HG03103 (cell line): ENCODE data around the gene LMAN2.
A peak's percentile ranks its signal among the peaks of the same experiment; 100 is the strongest.
"Not testable (repeated sequence)": the region's sequence is repeated elsewhere in the genome, so short reads cannot be mapped to it uniquely, and the experiment has no call there.

Experiments
- ATAC-seq: cut with Tn5 transposase; IDR thresholded peaks from one replicate; pipeline ENCODE4 v1.9.1; 2021; ENCODE audit warnings: low read depth; ENCODE audit not compliant: unreplicated experiment

LMAN2 gene

DNA sequence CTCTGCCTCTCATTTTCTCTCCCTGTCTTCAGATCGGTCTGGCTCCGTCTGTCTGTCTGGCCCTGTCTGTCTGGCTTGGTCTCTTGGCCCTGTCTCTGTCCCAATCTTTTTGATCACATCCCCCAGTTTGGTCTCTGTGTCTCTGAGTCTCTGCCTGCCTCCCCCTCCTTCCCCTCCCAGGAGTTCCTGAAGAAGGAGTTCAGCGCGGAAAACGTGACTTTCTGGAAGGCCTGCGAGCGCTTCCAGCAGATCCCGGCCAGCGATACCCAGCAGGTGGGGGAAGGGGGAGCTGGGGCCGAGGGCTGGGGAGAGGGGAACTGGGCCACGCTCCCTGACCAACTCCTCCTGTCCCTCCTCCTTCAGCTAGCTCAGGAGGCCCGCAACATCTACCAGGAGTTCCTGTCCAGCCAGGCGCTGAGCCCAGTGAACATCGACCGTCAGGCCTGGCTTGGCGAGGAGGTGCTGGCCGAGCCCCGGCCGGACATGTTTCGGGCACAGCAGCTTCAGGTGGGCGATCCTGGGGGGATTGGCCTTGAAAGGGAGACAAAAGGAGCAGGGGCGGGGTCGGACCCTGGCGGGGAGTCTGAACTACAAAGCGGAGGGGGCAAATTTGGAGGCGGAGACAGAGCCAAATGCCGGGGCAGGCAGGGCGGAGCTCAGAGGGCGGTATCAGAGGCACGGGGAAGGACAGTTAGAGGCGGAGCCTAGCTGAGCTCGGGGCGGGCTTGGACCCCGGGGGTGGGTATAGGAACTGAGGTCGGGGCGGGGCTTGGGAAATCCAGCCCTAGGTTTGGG, 15.3 kb upstream of the LMAN2 start:
- no peak for ATAC-seq

DNA sequence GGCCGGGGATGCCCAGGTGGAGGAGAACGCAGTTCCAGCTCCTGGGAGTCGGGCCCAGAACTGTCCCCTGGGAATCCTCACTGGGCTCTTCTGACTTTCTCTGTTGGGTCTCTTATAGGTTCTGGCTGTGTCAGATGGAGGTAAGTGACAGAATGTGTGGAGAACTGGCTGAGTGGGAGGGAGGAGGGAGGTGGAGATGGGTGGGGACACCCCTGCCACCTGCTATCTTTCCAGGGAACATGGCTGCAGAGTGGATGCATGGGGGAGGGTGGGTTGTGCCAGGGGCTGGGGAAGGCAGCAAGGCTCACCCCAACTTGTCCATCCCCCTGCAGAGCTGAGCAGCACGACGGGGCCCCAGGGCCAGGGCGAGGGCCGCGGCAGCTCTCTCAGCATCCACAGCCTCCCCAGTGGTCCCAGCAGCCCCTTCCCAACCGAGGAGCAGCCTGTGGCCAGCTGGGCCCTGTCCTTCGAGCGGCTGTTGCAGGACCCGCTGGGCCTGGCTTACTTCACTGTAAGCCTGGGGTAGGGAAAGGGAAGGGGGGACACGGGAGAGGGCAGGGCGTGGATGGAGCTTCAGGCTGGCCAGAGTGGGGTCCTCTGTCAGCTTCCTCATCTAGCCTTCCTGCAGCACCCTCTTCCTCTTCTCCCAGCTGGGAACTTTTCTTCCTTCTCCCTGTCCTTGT, 14.5 kb upstream of the LMAN2 start:
- ATAC-seq = no peak

DNA sequence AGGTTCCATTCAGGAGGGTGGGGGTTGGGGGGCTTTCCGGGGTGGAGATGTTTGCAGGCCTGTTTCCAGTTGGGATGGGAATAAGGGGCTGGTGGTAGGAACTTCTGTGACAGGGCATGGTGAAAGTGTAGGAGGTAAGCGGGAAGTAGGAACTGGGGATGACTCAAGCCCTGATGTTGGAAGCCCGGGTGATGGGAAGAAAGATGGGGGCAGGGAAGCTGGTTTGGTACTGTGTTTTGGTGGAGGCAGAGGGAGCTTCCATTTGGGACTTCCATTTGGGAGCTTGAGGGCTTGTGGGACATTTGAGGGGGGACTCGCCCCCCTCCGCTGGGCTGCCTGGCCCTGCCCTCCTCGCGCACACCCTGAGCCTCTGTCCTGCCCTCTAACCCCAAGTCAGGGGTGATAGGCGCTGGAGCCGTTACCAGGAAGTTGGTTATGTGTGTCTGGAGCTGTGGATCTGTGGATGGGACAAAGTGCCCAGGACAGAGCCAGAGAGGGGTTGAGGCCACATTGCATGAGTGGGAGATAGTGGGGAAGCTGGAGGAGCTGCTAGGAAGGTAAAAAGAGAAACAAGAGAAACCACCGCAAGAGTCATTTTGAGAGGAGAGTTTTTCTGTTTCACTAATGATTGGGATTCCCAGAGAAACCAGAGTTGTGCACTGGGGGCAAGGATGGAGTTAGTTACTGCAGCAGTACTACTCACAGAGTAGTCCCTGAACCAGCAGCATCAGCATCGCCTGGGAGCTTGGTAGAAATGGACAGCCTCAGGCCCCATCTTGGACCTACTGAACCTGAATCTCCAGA, 12.9 kb upstream of the LMAN2 start:
- no peak for ATAC-seq

DNA sequence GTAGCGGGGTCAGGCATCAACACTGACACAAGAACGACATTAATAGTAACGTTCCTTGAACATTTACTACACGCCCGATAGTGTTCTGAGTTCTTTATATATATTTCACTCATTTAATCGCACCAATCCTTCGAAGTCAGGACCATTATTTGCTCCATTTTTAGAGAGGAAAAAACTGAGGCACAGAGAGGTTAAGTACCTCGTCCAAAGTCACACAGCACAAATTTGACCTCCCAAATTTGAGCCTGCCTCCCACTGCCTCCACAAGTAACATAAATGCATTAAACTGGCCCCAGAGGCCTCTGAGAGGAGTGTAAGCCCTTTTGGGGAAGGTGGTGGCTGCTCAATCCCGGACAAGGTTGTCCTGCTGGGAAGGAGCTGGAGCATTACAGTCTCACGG, 12.1 kb upstream of the LMAN2 start:
- ATAC-seq = no peak

DNA sequence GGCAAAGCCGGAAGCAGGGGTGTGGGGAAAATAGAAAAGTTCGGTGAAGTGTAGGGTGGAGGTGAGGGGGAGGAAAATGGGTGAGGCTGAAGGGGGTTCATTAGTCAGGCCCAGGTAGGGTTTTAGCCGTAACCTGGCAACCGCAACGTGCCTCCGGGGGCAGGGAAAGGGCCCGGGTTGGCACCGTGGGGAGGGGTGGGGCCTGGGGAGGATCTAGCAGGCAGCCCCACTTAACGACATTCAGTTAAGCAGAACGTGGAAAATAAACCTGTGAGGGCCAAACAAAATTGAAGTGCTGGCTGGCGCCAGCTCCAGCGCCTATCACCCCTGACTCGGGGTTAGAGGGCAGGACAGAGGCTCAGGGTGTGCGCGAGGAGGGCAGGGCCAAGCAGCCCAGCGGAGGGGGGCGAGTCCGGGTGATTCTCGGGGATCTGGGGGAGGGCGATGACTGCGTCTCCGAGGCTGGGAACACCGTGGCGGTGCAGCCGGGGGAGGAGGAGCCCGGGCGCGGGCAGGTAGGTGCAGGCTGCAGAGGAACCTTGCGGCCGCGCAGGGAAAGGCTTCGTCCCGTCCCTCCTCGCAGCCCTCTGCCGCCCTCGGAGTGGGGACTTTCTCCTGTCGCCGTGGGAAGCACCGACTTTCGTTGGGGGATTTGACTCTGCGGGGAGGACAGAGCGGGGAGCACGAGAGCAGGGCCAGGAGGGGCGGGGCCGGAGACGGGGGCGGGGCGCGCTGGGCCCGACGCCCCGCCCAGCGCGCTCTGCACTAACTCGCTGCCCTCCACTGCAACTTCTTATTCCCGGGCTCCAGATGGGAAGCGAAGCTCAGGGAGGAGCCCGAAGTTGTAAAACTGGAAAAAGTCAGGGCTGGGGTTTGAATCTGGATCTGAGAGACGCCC, 11.4 kb upstream of the LMAN2 start:
- ATAC-seq = no peak

DNA sequence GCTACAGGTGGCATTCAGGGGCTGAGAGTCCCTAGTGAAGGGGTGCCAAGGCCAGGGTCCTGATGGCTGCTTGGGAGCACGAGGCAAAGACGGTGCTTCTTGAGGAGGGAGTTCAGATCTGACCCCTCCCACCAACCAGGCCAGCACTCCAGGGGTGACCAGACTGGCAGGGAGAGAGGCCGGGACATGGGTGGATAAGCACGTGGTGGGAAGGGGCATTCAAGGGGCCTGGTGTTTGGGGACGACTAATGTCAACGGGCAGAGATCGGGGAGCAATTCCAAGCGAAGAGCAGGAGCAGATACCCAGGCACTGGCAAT, 10.8 kb upstream of the LMAN2 start:
- no peak for ATAC-seq

DNA sequence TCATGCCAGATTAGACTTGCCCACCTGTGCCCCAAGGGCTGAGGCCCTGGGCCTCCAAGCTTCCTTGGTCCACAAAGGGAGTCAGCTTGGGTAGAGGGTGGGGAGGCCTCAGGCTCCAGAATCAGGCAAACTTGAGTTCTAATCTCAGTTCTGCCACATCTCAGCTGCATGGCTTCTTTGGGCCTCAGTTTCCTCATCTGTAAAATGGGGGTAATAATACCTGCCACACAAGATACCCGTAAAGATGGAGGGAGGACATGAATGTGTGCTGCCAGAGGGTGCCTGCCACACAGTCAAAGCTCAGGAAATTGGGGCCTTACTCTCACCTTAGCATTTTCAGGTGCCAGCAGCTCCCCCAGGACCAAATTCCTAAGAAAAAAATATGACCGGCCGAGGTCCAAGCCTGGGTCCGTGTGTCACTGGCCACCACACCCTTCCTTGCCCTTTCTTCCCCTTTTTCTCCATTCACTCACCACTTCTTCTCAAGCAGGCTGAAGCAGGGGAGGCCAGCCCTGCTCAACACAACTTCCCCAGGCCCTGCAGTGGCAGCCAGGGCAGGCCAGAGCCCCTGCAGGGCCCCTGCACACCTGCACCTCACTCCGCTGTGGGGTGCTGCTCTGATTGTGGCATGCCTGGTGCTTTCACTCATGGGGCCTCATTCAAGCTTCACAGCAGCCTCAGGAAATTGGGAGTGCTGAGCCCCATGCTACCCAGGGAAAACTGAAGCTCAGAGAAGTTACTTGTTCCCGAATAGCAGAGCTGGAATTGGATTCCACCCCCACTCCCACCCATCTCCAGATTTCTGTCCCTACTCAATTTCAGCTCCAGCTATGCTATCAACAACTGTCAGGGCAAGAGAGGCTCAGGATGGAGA, 10.2 kb upstream of the LMAN2 start:
- ATAC-seq = no peak

DNA sequence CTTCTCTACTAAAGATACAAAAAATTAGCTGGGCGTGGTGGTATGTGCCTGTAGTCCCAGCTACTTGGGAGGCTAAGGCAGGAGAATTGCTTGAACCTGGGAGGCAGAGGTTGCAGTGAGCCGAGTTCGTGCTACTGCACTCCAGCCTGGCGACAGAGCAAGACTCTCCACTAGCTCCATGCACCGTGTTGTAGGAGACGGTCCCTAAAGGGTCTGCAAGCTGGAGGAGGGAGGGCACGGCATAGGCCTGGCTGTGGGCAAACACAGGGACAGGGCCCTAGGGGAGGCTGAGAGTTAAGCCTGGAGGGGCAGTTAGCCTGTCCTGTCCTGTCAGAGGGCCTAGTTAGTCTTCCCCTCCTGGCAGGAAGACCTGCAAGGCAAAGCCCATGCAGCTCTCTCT, 9.3 kb upstream of the LMAN2 start:
- not testable (repeated sequence) for ATAC-seq

DNA sequence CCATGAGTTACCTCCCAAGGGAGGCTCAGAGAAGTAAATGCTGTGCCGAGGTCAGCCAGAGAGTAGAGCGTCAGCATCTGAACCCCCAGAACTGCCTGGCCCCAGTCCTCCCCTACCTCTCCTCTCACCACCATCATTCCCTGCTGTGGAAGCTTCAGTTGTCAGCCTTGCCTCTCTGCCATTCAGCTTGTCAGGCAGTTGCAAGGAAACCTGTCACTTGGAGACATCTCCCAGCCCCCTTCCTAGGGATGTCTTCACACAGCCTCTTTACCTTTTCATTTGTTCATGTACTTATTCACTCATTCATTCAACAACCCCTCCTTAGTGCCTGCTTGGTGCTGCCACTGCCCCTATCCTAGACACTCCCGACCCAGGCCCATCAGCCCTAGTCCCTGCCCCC, 8.4 kb upstream of the LMAN2 start:
- no peak for ATAC-seq

DNA sequence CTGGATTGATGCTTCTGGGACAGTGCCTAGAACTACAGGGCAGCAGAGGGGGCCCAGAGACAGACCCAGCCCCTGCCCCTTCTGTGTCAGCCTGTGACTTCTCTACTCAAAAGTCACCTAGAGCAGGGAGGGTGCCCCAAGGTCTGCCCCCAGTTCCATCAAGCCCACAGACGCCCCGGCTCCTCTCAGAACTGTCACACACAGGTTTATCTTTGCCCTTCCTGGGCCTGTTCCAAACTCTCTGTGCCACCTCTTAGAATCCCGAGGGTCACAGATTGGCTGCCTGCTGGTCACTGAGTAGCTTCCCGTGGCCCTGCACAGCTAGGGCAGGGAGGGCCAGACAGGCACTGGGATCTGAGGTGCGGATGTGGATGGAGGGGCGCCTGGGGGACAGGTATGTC, 8.0 kb upstream of the LMAN2 start:
- no peak for ATAC-seq

DNA sequence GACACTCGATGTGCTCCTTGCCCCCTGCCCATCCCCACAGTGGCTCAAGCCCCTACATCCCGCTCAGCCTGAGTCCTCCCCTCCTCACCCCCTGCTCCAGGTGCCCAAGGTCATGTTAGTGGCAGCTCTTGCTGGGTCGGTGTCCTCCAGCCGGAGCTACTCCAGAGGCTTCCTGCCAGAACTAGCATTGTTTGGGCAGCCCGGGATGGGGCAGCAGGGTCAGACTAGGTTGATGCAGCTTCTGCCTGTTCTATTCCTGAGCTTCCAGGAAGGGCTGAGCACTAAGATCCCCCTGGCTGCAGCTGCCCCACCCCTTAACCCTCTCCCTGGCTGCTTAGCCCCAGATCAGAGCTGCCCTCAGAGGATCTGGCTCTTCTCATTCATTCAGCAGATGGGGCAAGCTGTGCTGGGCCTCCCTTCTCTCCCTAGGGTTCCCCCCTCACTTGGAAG, 6.9 kb upstream of the LMAN2 start:
- ATAC-seq = no peak

DNA sequence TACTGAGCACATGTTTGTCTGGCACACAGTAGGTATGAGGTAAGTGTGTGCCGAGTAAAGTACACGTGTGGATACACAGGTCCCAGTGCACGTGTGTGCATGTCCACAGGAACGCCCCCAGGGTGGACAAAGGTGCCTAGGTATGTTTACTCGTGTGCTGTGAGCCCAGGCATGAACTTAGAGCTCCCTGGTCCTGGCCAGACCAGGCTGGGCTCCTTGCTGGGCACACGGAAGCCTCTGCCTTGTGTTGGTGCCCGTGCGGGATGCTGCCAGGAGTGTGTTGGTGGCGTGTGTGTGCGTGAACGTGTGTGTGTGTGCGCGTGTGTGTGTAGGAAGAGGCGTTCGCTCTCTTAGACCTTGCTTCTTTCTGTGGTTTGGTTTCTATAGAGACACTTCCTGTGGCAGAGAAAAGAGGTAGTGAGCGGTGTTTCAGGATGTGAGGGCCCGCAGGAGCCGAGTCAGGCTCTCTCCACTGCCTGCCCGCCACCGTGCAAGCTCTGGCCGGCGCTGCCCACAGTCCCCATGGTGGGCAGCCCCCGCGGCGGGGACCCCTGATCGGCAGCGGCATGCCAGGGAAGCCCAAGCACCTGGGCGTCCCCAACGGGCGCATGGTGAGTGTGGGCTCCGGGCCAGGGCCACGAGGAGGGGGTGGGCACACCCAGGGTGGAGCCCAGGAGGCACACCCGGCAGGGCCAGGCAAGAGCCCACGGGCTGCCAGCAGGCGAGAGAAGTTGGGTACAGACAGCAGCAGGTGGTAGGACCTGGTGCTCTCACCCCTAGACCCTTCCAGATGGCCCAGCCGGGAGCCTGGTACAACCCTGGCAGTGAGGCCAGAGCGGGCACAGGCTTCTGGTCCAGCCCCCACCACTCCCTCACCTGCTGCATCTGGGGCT, 6.2 kb upstream of the LMAN2 start, which contains the start of gene RGS14:
TSS of gene RGS14 (plus strand) at position 466 of the 893 bp plus-strand sequence. CDS start at position 567, 101 bp downstream.
- ATAC-seq = peak; percentile 89

DNA sequence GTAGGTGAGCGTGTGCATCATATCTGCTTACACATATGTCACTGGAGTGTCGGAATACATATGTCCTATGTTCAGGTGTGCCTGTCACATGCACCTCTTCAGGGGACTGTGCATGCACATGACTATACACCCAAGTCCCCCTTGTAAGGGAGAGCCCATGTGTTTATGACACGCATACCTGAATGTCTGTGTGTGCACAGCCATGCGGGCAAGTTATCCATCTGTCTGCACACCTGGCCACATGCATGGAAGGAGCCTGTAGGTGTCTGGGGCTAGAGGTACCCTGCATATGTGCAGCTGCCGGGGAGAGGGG, 5.6 kb upstream of the LMAN2 start:
- no peak for ATAC-seq

DNA sequence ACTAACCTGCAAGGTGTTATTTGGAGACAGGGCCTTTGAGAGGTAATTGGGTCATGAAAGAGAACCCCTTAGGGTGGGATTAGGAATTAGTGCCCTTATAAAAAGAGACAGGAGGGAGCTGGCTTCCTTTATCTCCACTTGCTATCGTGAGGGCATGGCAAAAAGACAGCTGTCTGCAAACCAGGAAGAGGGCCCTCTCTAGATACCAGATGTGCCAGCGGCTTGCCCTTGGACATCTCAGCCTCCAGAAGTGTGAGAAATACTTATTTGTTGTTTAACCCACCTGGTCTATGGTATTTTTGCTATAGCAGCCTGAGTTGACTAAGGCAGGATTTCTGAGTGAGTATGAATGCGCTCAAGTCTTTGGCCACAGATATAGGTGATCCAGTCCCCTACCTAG, 5.3 kb upstream of the LMAN2 start:
- ATAC-seq = no peak

DNA sequence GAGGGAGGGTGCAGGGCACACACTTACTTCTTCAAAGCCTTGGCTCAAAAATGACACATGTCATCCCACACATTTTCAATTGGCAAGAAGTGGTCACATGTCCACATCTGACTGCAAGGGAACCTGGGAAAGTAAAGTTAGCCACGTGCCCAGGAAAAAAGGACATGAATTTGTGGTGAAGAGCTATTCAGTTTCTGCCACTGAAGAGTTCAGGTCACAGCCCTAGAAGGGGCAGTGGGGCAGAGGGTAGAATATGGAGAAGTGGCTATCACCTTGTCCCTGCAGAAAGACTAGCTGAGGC, 4.3 kb upstream of the LMAN2 start:
- no peak for ATAC-seq

DNA sequence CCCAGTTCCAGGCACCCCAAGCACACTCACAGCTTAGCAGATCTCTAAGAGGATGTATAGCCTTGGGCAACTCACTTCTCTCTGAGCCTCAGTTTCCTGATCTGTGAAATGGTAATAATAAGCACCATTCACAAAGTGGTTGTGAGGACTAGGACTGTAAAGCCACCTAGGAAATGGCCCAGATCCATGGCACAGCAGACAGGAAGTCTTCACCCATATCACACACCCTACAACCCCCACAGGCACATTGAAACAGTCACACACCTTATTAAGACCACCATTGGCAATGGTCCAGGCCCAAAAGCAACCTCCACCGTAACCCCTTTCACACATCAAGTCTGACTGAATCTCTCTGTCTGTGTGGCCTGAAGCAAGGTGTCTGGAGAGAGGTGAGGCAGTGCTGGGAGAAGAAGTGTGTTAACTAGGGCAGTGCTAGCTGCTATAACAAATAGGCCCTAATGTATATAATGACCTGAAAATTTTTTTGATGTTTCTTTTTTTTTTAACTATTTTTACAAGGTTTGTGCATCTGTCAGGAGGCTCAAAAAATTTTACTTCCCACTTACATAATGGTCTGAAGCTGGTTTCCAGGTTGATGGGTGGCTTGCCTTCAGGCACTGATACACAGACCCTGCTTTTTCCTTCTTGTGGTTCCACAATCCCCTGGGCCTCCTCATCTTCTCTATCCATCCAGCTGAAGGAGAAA, 3.8 kb upstream of the LMAN2 start:
- ATAC-seq = no peak

DNA sequence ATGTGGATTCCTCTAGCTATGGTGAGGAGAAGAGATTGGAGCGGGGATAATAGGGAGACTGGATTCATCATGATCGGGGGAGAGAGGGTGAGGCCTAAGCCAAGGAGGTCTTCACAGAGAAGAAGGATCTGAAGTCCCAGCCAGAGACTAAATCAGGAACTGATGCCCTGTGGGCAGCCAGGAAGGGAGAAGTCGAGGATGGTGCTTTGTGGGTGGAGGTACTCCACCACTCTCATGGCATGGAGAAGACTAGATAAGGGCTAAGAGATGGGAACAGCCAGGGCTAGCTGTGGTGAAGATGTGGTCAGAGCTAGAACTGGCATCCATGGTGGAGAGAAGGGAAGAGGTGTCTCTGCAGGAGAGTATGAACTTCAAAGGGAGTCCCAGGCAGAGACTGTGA, 3.2 kb upstream of the LMAN2 start:
- ATAC-seq = no peak

DNA sequence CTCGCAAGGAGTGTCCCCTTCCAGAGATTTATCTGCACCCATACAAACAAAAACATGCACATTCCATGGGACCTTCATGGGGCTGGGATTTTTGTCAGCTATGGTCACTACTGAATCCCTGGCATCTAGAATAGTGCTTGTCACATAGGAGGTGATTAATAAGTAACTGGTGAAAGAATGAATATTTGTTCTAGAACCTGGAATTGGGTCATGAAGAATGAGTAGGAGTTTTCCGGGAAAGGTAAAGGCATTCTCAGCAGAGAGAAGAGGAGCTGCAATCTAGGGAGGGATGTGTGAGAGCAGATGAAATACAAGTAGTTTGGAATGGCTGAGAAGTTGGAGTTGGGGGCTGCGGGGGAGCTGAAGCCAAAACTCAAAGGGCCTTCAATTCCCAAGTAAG, 2.8 kb upstream of the LMAN2 start:
- no peak for ATAC-seq
